Loucy (cell line): ENCODE measurements around the gene ARCN1.

Experiments used
- EZH2phosphoT487 ChIP-seq: fragments of 200-600 bp; IDR thresholded peaks from 2 replicates; pipeline ENCODE4 v1.6.1; 2018; ENCODE audit warnings: antibody characterized with exemption, mild to moderate bottlenecking, moderate library complexity, borderline replicate concordance
- TF ChIP-seq, protein P1 (sequence below): fragments of 200-600 bp; sonication (generic); conservative IDR thresholded peaks from 2 replicates; pipeline ENCODE4 v1.5.1; 2014; ENCODE audit warnings: mild to moderate bottlenecking, antibody characterized with exemption, low read length

DNA sequence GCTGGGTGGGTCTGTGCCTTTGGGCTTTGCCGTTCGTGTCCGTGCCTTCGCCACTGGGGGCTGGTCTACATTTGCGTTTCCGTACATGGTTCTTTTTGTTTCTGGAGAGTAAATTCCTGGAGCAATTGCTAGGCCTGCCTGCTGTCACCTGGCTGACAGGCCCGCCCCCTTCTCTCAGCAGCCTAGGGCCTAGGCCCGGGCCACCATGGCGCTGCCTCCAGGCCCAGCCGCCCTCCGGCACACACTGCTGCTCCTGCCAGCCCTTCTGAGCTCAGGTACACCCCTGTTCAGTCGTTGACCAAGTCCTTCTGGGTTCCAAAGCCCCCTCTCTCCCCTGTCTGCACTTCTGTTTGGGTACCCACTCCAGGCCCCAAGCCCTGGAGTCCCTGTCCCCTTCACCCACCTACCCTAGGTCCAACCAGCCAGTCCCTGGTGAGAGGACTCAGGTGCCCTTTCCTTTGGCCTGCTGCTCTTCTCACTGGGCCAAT, 40.6 kb upstream of the ARCN1 start:
- TF ChIP-seq, protein P1, sequence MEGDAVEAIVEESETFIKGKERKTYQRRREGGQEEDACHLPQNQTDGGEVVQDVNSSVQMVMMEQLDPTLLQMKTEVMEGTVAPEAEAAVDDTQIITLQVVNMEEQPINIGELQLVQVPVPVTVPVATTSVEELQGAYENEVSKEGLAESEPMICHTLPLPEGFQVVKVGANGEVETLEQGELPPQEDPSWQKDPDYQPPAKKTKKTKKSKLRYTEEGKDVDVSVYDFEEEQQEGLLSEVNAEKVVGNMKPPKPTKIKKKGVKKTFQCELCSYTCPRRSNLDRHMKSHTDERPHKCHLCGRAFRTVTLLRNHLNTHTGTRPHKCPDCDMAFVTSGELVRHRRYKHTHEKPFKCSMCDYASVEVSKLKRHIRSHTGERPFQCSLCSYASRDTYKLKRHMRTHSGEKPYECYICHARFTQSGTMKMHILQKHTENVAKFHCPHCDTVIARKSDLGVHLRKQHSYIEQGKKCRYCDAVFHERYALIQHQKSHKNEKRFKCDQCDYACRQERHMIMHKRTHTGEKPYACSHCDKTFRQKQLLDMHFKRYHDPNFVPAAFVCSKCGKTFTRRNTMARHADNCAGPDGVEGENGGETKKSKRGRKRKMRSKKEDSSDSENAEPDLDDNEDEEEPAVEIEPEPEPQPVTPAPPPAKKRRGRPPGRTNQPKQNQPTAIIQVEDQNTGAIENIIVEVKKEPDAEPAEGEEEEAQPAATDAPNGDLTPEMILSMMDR, result no peak
- no peak for TF ChIP-seq EZH2phosphoT487
